Measurements from ENCODE around the gene BGLAP.

DNA sequence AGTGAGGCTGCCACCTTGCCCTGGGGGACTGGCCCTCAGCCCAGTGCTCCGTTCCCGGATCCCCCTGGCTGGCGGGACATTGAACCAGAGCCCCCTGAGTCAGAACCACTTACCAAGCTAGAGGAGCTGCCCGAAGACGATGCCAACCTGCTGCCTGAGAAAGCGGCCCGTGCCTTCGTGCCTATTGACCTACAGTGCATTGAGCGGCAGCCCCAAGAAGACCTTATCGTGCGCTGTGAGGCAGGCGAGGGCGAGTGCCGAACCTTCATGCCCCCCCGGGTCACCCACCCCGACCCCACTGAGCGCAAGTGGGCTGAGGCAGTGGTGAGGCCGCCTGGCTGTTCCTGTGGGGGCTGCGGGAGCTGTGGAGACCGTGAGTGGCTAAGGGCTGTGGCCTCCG, 43.5 kb downstream of the BGLAP start:
- TF ChIP-seq, protein P1, sequence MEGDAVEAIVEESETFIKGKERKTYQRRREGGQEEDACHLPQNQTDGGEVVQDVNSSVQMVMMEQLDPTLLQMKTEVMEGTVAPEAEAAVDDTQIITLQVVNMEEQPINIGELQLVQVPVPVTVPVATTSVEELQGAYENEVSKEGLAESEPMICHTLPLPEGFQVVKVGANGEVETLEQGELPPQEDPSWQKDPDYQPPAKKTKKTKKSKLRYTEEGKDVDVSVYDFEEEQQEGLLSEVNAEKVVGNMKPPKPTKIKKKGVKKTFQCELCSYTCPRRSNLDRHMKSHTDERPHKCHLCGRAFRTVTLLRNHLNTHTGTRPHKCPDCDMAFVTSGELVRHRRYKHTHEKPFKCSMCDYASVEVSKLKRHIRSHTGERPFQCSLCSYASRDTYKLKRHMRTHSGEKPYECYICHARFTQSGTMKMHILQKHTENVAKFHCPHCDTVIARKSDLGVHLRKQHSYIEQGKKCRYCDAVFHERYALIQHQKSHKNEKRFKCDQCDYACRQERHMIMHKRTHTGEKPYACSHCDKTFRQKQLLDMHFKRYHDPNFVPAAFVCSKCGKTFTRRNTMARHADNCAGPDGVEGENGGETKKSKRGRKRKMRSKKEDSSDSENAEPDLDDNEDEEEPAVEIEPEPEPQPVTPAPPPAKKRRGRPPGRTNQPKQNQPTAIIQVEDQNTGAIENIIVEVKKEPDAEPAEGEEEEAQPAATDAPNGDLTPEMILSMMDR (IDR thresholded peaks at IDR 0.05; ENCODE audit: extremely low read depth in 1 of 2, insufficient read depth in 1 of 2, low read depth in 1 of 2, low read length in 2 of 2): no peak
- TF ChIP-seq EZH2 (IDR thresholded peaks at IDR 0.05; ENCODE audit: borderline replicate concordance, low read depth, low read length, severe bottlenecking): no peak
- TF ChIP-seq MYC (IDR thresholded peaks at IDR 0.05; ENCODE audit: low read depth, low read length): no peak
- TF ChIP-seq POLR2A (IDR thresholded peaks at IDR 0.05; ENCODE audit: low read depth, low read length): no peak
- TF ChIP-seq JUN (IDR thresholded peaks at IDR 0.05; ENCODE audit: borderline replicate concordance, insufficient read depth, insufficient read length, low read depth): no peak
